HCT116 (cell line): ENCODE measurements around the gene TNIP3. TPM values are rescaled to one million over a fixed set of nuclear protein-coding genes. Genes with fewer than 3 reads are reported as not detected.

Source experiments
- ATAC-seq: fragments of 200-7000 bp; cut with Tn5 transposase; 2 replicates; pipeline ENCODE4 v1.9.1; 2020; ENCODE audit warnings: mild to moderate bottlenecking, moderate library complexity
- BruUV-seq: library from RNA; stranded (reverse); fragments of 400-500 nt; replicated peaks from 2 replicates; lab custom pipeline; 2021; lab: Mats Ljungman, UMichigan
- CTCF ChIA-PET: fragments of 300-600 bp; sonication (Branson Sonifier 250); formaldehyde crosslinking; loops from one replicate; lab custom pipeline; 2021; ENCODE audit warnings: antibody characterized with exemption; lab: Charles Lee
- POLR2A ChIA-PET: fragments of 300-600, 350-600 bp; sonication (Branson Sonifier 250); formaldehyde crosslinking; loops from one replicate; lab custom pipeline; 2021; ENCODE audit warnings: antibody characterized with exemption; lab: Charles Lee
- RAD21 ChIA-PET, 2 experiments: fragments of 300-600 bp; sonication (Branson Sonifier 250); formaldehyde crosslinking; loops; one replicate each; lab custom pipeline; 2023; ENCODE audit warnings: low total read pairs in 2 of 2; ENCODE audit not compliant: uncharacterized antibody in 2 of 2, unreplicated experiment in 2 of 2, low non-redundant PET in 1 of 2; lab: Charles Lee
- DNase-seq: peaks from one replicate; pipeline ENCODE4 v3.0.0-alpha.2; 2010; ENCODE audit warnings: low read depth, low spot score
- H2AFZ ChIP-seq: fragments of 200-600 bp; shearing (Covaris generic), sonication (generic); 2 replicates; pipeline ENCODE4 v1.6.1; 2017; ENCODE audit warnings: low read depth, mixed run types, mixed read lengths, antibody characterized with exemption, low read length; ENCODE audit not compliant: poor library complexity, severe bottlenecking
- H3K27ac ChIP-seq: 2 replicates; pipeline ENCODE4 v1.5.1; 2012; ENCODE audit warnings: low read depth, low read length
- H3K27me3 ChIP-seq: fragments of 200-600 bp; sonication (generic); 2 replicates; pipeline ENCODE4 v1.6.1; 2016; ENCODE audit warnings: mixed run types, low read length, mixed read lengths; ENCODE audit not compliant: insufficient read depth
- H3K36me3 ChIP-seq, 2 experiments: fragments of 200-500 bp in 1 of 2; fragments of 200-600 bp in 1 of 2; sonication (Bioruptor generic) in 1 of 2; sonication (generic) in 1 of 2; 2 replicates each; pipeline versions ENCODE4 v1.5.1 to v1.6.1; 2014 to 2016; ENCODE audit warnings: low read length in 2 of 2, inconsistent platforms in 1 of 2, mixed read lengths in 1 of 2, mixed run types in 1 of 2; ENCODE audit not compliant: insufficient read depth in 2 of 2, control insufficient read depth in 1 of 2
- H3K4me1 ChIP-seq, 2 experiments: fragments of 200-600 bp in 1 of 2; sonication (generic) in 1 of 2; 2 replicates each; pipeline versions ENCODE4 v1.5.1 to v1.6.1; 2012 to 2017; ENCODE audit warnings: low read length in 2 of 2, inconsistent platforms in 1 of 2, mild to moderate bottlenecking in 1 of 2, mixed read lengths in 1 of 2, mixed run types in 1 of 2, moderate library complexity in 1 of 2; ENCODE audit not compliant: insufficient read depth in 2 of 2, control insufficient read depth in 1 of 2
- H3K4me2 ChIP-seq: fragments of 200-600 bp; sonication (generic); 2 replicates; pipeline ENCODE4 v1.6.1; 2017; ENCODE audit warnings: mixed run types, low read length, mixed read lengths
- H3K4me3 ChIP-seq, 2 experiments: fragments of 200-600 bp in 1 of 2; sonication (generic) in 1 of 2; replicated peaks in 1 of 2; 2 replicates each; pipeline ENCODE4 v1.5.1; 2011 to 2016; ENCODE audit warnings: low read length in 2 of 2, control low read depth in 1 of 2, low read depth in 1 of 2, mild to moderate bottlenecking in 1 of 2, mixed read lengths in 1 of 2, mixed run types in 1 of 2
- H3K79me2 ChIP-seq: fragments of 200-600 bp; sonication (generic); 2 replicates; pipeline ENCODE4 v1.6.1; 2017; ENCODE audit warnings: mild to moderate bottlenecking, mixed run types, low read length, moderate library complexity, mixed read lengths; ENCODE audit not compliant: insufficient read depth
- H3K9ac ChIP-seq: fragments of 200-600 bp; sonication (generic); 2 replicates; pipeline ENCODE4 v1.6.1; 2016; ENCODE audit warnings: low read length, mixed read lengths
- H3K9me2 ChIP-seq: fragments of 200-600 bp; sonication (generic), shearing (Covaris generic); 2 replicates; pipeline ENCODE4 v1.6.1; 2017; ENCODE audit warnings: mixed run types, mild to moderate bottlenecking, moderate library complexity; ENCODE audit not compliant: insufficient read depth
- H3K9me3 ChIP-seq, 2 experiments: fragments of 200-500 bp in 1 of 2; fragments of 200-600 bp in 1 of 2; sonication (Bioruptor generic) in 1 of 2; sonication (generic) in 1 of 2; 2 replicates each; pipeline ENCODE4 v1.6.1; 2014 to 2017; ENCODE audit warnings: low read length in 2 of 2, mixed read lengths in 2 of 2, inconsistent platforms in 1 of 2, low read depth in 1 of 2, mild to moderate bottlenecking in 1 of 2, mixed run types in 1 of 2, moderate library complexity in 1 of 2; ENCODE audit not compliant: control insufficient read depth in 1 of 2, insufficient read depth in 1 of 2
- H4K20me1 ChIP-seq: fragments of 200-600 bp; sonication (generic), shearing (Covaris generic); 2 replicates; pipeline ENCODE4 v1.6.1; 2017; ENCODE audit warnings: mixed run types, mild to moderate bottlenecking, moderate library complexity; ENCODE audit not compliant: insufficient read depth
- CEBPB ChIP-seq: IDR thresholded peaks from 2 replicates; pipeline ENCODE4 v1.6.1; 2012; ENCODE audit warnings: low read depth
- EGR1 ChIP-seq: IDR thresholded peaks from 2 replicates; pipeline ENCODE4 v1.6.1; 2012; ENCODE audit warnings: low read depth
- ELF1 ChIP-seq: IDR thresholded peaks from 2 replicates; pipeline ENCODE4 v1.6.1; 2012; ENCODE audit warnings: low read depth, borderline replicate concordance
- EZH2 ChIP-seq: fragments of 200-600 bp; sonication (generic); IDR thresholded peaks from 2 replicates; pipeline ENCODE4 v1.6.1; 2017; ENCODE audit warnings: antibody characterized with exemption, mixed run types
- EZH2phosphoT487 ChIP-seq: fragments of 200-600 bp; IDR thresholded peaks from 2 replicates; pipeline ENCODE4 v1.6.1; 2018; ENCODE audit warnings: antibody characterized with exemption, borderline replicate concordance
- FOSL1 ChIP-seq: IDR thresholded peaks from 2 replicates; pipeline ENCODE4 v1.6.1; 2012; ENCODE audit warnings: low read depth
- POLR2AphosphoS5 ChIP-seq: IDR thresholded peaks from 2 replicates; pipeline ENCODE4 v1.6.1; 2011; ENCODE audit warnings: mild to moderate bottlenecking, low read depth, low read length, moderate library complexity
- RAD21 ChIP-seq: IDR thresholded peaks from 2 replicates; pipeline ENCODE4 v1.6.1; 2012; ENCODE audit warnings: low read depth, mild to moderate bottlenecking
- SP1 ChIP-seq: IDR thresholded peaks from 2 replicates; pipeline ENCODE4 v1.6.1; 2012; ENCODE audit warnings: low read depth
- SRF ChIP-seq: IDR thresholded peaks from 2 replicates; pipeline ENCODE4 v1.6.1; 2012; ENCODE audit warnings: low read depth
- TCF7L2 ChIP-seq: IDR thresholded peaks from 2 replicates; pipeline ENCODE4 v1.7.0; 2011; ENCODE audit warnings: borderline replicate concordance, inconsistent platforms; ENCODE audit not compliant: insufficient read depth, insufficient read length; ENCODE audit errors: extremely low read depth
- YY1 ChIP-seq: IDR thresholded peaks from 2 replicates; pipeline ENCODE4 v1.6.1; 2011; ENCODE audit warnings: low read length, low read depth, moderate library complexity, mild to moderate bottlenecking; ENCODE audit not compliant: insufficient replicate concordance; ENCODE audit errors: extremely low read depth
- ZFX ChIP-seq: fragments of 450-650 bp; IDR thresholded peaks from 2 replicates; pipeline ENCODE4 v1.6.1; 2017
- ZNF274 ChIP-seq: fragments of 200-500 bp; sonication (Bioruptor generic); IDR thresholded peaks from 2 replicates; pipeline ENCODE4 v1.6.1; 2014; ENCODE audit warnings: mild to moderate bottlenecking, low read depth, low read length, inconsistent platforms
- intact Hi-C: fragments of 100-400 bp; cut with micrococcal nuclease; formaldehyde crosslinking; loops from 2 replicates; pipeline ENCODE4 v1.10.0; 2022
- total RNA-seq: library from RNA; stranded (reverse); gene quantifications from one replicate; pipeline ENCODE4 v1.2.1, GENCODE V29; 2021; ENCODE audit not compliant: unreplicated experiment
- TF ChIP-seq, protein P1 (sequence below): IDR thresholded peaks from 2 replicates; pipeline ENCODE4 v1.6.1; 2012; ENCODE audit warnings: low read depth
- TF ChIP-seq, protein P2 (sequence below): IDR thresholded peaks from 2 replicates; pipeline ENCODE4 v1.6.1; 2011; ENCODE audit warnings: mild to moderate bottlenecking, low read length, moderate library complexity; ENCODE audit not compliant: insufficient replicate concordance; ENCODE audit errors: extremely low read depth
- TF ChIP-seq, protein P3 (sequence below): IDR thresholded peaks from 2 replicates; pipeline ENCODE4 v1.6.1; 2012
- TF ChIP-seq, protein P4 (sequence below), 3 experiments: fragments of 200-600 bp in 1 of 3; sonication (generic) in 1 of 3; IDR thresholded peaks in 2 of 3; conservative IDR thresholded peaks in 1 of 3; 2 replicates each; pipeline ENCODE4 v1.5.1; 2012 to 2017; ENCODE audit warnings: low read depth in 2 of 3, low read length in 2 of 3, antibody characterized with exemption in 1 of 3, borderline replicate concordance in 1 of 3, control low read depth in 1 of 3, mild to moderate bottlenecking in 1 of 3, mixed read lengths in 1 of 3, mixed run types in 1 of 3, moderate library complexity in 1 of 3; ENCODE audit not compliant: insufficient read depth in 1 of 3

Gene TNIP3
- total RNA-seq, 1 experiment from 2014 or later = not detected

DNA sequence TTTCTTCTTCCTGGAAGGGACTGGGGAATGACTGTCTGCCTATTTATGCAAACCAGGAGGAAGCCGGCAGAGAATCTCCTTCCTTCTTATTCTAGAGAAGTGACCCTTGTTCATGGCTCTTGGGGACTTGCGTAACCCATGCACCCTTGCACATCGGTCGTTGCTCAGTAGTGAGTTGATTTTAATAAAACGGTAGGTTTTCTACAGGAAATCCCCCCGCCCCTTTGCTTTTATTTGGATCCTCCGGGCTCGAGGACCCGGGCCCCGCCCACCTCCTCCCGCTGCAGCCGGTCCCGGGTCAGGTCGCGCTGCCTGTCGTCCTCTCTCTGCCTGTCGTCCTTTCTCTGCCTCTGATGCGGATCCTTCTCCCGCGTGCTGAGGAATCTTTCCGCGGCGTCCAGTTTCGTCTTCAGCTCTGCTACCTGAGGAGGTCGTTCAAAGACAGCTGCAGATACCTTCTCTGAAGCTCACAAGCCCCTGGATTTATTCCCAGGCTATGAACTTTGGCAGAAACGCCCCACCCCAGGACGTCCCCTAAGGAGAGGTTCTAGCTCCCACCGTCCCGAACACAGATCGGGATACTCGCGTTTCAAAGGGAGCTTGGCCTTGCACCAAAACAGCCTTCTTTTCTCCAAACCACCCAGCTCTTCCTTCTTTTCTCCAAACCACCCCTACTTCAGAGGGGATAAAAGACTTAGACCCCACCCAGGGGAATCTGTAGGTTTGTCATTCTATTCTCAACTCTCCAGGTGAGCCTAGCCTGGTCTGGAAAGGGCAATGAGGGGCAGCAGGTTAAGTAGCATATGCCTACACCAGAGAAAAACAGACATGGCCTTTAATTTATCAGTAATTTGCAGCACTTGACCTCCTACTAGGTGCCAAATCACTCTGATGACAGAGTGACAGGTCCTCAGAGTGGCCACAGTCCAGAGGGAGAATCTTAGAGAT is 7.0 kb downstream of the TNIP3 start:
- H3K27ac ChIP-seq = no peak overlapping the region
- ATAC-seq (no peak), DNase-seq (no peak)
- CTCF ChIA-PET = interaction anchor here (1.4 kb wide), 1 partner anchor 35 kb away, joined by 4 read pairs; no protein-coding TSS in a partner anchor
- H3K4me3 ChIP-seq = no peak overlapping the region
- no peaks in the 10 kb centered on the region for H3K27me3 ChIP-seq
- no peak overlapping the region for H2AFZ ChIP-seq
- no peak for TF ChIP-seq YY1
- TF ChIP-seq, protein P1, sequence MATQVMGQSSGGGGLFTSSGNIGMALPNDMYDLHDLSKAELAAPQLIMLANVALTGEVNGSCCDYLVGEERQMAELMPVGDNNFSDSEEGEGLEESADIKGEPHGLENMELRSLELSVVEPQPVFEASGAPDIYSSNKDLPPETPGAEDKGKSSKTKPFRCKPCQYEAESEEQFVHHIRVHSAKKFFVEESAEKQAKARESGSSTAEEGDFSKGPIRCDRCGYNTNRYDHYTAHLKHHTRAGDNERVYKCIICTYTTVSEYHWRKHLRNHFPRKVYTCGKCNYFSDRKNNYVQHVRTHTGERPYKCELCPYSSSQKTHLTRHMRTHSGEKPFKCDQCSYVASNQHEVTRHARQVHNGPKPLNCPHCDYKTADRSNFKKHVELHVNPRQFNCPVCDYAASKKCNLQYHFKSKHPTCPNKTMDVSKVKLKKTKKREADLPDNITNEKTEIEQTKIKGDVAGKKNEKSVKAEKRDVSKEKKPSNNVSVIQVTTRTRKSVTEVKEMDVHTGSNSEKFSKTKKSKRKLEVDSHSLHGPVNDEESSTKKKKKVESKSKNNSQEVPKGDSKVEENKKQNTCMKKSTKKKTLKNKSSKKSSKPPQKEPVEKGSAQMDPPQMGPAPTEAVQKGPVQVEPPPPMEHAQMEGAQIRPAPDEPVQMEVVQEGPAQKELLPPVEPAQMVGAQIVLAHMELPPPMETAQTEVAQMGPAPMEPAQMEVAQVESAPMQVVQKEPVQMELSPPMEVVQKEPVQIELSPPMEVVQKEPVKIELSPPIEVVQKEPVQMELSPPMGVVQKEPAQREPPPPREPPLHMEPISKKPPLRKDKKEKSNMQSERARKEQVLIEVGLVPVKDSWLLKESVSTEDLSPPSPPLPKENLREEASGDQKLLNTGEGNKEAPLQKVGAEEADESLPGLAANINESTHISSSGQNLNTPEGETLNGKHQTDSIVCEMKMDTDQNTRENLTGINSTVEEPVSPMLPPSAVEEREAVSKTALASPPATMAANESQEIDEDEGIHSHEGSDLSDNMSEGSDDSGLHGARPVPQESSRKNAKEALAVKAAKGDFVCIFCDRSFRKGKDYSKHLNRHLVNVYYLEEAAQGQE = no peak
- TF ChIP-seq ZNF274 = no peak
- no peak for TF ChIP-seq CEBPB
- no peak for TF ChIP-seq EZH2phosphoT487
- TF ChIP-seq EZH2 = no peak
- no peak for TF ChIP-seq SRF
- TF ChIP-seq RAD21 = no peak
- no peak for TF ChIP-seq POLR2AphosphoS5
- TF ChIP-seq SP1 = no peak
- TF ChIP-seq ELF1 = no peak
- TF ChIP-seq, protein P2, sequence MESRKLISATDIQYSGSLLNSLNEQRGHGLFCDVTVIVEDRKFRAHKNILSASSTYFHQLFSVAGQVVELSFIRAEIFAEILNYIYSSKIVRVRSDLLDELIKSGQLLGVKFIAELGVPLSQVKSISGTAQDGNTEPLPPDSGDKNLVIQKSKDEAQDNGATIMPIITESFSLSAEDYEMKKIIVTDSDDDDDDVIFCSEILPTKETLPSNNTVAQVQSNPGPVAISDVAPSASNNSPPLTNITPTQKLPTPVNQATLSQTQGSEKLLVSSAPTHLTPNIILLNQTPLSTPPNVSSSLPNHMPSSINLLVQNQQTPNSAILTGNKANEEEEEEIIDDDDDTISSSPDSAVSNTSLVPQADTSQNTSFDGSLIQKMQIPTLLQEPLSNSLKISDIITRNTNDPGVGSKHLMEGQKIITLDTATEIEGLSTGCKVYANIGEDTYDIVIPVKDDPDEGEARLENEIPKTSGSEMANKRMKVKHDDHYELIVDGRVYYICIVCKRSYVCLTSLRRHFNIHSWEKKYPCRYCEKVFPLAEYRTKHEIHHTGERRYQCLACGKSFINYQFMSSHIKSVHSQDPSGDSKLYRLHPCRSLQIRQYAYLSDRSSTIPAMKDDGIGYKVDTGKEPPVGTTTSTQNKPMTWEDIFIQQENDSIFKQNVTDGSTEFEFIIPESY = no peak
- TF ChIP-seq ZFX = no peak
- no peak for TF ChIP-seq EGR1
- TF ChIP-seq, protein P3, sequence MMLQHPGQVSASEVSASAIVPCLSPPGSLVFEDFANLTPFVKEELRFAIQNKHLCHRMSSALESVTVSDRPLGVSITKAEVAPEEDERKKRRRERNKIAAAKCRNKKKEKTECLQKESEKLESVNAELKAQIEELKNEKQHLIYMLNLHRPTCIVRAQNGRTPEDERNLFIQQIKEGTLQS = no peak
- TF ChIP-seq FOSL1 = no peak
- no peak for TF ChIP-seq TCF7L2
- TF ChIP-seq, protein P4, sequence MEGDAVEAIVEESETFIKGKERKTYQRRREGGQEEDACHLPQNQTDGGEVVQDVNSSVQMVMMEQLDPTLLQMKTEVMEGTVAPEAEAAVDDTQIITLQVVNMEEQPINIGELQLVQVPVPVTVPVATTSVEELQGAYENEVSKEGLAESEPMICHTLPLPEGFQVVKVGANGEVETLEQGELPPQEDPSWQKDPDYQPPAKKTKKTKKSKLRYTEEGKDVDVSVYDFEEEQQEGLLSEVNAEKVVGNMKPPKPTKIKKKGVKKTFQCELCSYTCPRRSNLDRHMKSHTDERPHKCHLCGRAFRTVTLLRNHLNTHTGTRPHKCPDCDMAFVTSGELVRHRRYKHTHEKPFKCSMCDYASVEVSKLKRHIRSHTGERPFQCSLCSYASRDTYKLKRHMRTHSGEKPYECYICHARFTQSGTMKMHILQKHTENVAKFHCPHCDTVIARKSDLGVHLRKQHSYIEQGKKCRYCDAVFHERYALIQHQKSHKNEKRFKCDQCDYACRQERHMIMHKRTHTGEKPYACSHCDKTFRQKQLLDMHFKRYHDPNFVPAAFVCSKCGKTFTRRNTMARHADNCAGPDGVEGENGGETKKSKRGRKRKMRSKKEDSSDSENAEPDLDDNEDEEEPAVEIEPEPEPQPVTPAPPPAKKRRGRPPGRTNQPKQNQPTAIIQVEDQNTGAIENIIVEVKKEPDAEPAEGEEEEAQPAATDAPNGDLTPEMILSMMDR (IDR thresholded peaks at IDR 0.05 in 2 of 3, conservative IDR thresholded peaks at IDR 0.05 in 1 of 3; ENCODE audit: borderline replicate concordance in 1 of 3, insufficient read depth in 1 of 3, low read depth in 2 of 3, low read length in 2 of 3) = no peak
- no peaks in the 10 kb centered on the region for H3K4me1 ChIP-seq
- no TSS peak for BruUV-seq
- no peaks in the 10 kb centered on the region for H3K9me3 ChIP-seq
- no peaks in the 10 kb centered on the region for H4K20me1 ChIP-seq
- intact Hi-C loops = no loop called here
- POLR2A ChIA-PET = no interaction called here
- no peaks in the 10 kb centered on the region for H3K36me3 ChIP-seq
- RAD21 ChIA-PET = no interaction called here
- H3K9ac ChIP-seq = no peak overlapping the region
- no peaks in the 10 kb centered on the region for H3K9me2 ChIP-seq
- H3K79me2 ChIP-seq = no peaks in the 10 kb centered on the region
- no peak overlapping the region for H3K4me2 ChIP-seq
